NOMO-1 treated with DMSO at 0.1 percent for 48 hours (cell line): ENCODE results near the gene LRRC4.

Source experiments
- DNase-seq: peaks from one replicate; lab custom pipeline; 2025; ENCODE audit not compliant: unreplicated experiment; lab: John Stamatoyannopoulos, UW

LRRC4 gene

GRCh38 chr7:128030654-128031611, at the start of gene LRRC4:
LRRC4 (minus strand) TSS chr7:128031437; CDS start chr7:128030640, 797 bp downstream.
- no peak for DNase-seq

- no peak for DNase-seq
Observed at GRCh38 chr7:128080169-128080568, 48.9 kb upstream of the LRRC4 start.

GRCh38 chr7:128078309-128078708, 47.1 kb upstream of the LRRC4 start:
- no peak for DNase-seq

GRCh38 chr7:128076796-128077271, 45.6 kb upstream of the LRRC4 start:
- no peak for DNase-seq

- DNase-seq, result no peak
Observed at GRCh38 chr7:128076196-128076795, 45.1 kb upstream of the LRRC4 start.

- DNase-seq, result no peak
Observed at GRCh38 chr7:128075242-128076095, 44.2 kb upstream of the LRRC4 start.

- no peak for DNase-seq
Observed at GRCh38 chr7:128074736-128075135, 43.5 kb upstream of the LRRC4 start.

- no peak for DNase-seq
Observed at GRCh38 chr7:128074336-128074735, 43.1 kb upstream of the LRRC4 start.

GRCh38 chr7:128073671-128074310, 42.6 kb upstream of the LRRC4 start:
- no peak for DNase-seq

- DNase-seq, result no peak
Observed at GRCh38 chr7:128071801-128072200, 40.6 kb upstream of the LRRC4 start.

GRCh38 chr7:128071376-128071775, 40.1 kb upstream of the LRRC4 start:
- DNase-seq, result no peak

- DNase-seq, result no peak
Observed at GRCh38 chr7:128069373-128070364, 38.4 kb upstream of the LRRC4 start.

- no peak for DNase-seq
Observed at GRCh38 chr7:128068785-128069184, 37.5 kb upstream of the LRRC4 start.

GRCh38 chr7:128067983-128068382, 36.7 kb upstream of the LRRC4 start:
- DNase-seq, result peak; percentile 1

- DNase-seq, result no peak
Observed at GRCh38 chr7:128066858-128067257, 35.6 kb upstream of the LRRC4 start.

GRCh38 chr7:128066395-128066794, 35.2 kb upstream of the LRRC4 start:
- no peak for DNase-seq

GRCh38 chr7:128065872-128066271, 34.6 kb upstream of the LRRC4 start:
- DNase-seq, result no peak

GRCh38 chr7:128063088-128063487, 31.9 kb upstream of the LRRC4 start:
- no peak for DNase-seq

- DNase-seq, result no peak
Observed at GRCh38 chr7:128060018-128060417, 28.8 kb upstream of the LRRC4 start.
